ENCODE data around the gene TSPAN6. TPM values are rescaled to one million over a fixed set of nuclear protein-coding genes. Genes with fewer than 3 reads are reported as not detected.

The TSPAN6 gene
- total and polyA plus RNA-seq, 2 of the 13 experiments (the other 11 are each of a cell fraction or from before 2014, with no cell fraction given) = 78.9 to 133 TPM

GRCh38 chrX:100649550-100650356 is 13.1 kb upstream of the TSPAN6 start (continued):
- TF ChIP-seq AKNA (CRISPR knock-in tag; IDR thresholded peaks at IDR 0.05; ENCODE audit: borderline replicate concordance) (no peak), ZGPAT (CRISPR knock-in tag; IDR thresholded peaks at IDR 0.05) (no peak), POLR2AphosphoS2 (IDR thresholded peaks at IDR 0.05; ENCODE audit: low read depth, low read length) (no peak), ZNF775 (CRISPR knock-in tag; IDR thresholded peaks at IDR 0.05; ENCODE audit: borderline replicate concordance) (no peak), PHF5A (CRISPR knock-in tag; IDR thresholded peaks at IDR 0.05; ENCODE audit: low read depth, unreplicated experiment) (no peak), SRSF1 (optimal IDR thresholded peaks at IDR 0.05; ENCODE audit: low read depth, low read length) (no peak), RXRA (CRISPR knock-in tag; IDR thresholded peaks at IDR 0.05) (0 out of 2 replicates have a peak, but pooled peaks have one; percentile 35), MLX (CRISPR knock-in tag; IDR thresholded peaks at IDR 0.05) (no peak), CEBPB (IDR thresholded peaks at IDR 0.05; ENCODE audit: borderline replicate concordance, low read depth, low read length) (peak; percentile 62; the same call in 1 of the 2 replicates), NCOA1 (CRISPR knock-in tag; IDR thresholded peaks at IDR 0.05) (no peak), ZFX (CRISPR knock-in tag; IDR thresholded peaks at IDR 0.05; ENCODE audit: low read depth) (peak; percentile 47; the same call in 1 of the 2 replicates), HCFC1 (IDR thresholded peaks at IDR 0.05; ENCODE audit: low read depth, low read length) (no peak), PRMT3 (CRISPR knock-in tag; IDR thresholded peaks at IDR 0.05; ENCODE audit: borderline replicate concordance, low read depth) (no peak), KDM6A (CRISPR knock-in tag; IDR thresholded peaks at IDR 0.05; ENCODE audit: low read depth) (peak; percentile 75), HDAC1 (CRISPR knock-in tag; IDR thresholded peaks at IDR 0.05) (peak; percentile 62), ZNF510 (CRISPR knock-in tag; IDR thresholded peaks at IDR 0.05; ENCODE audit: low read depth) (no peak), SP5 (CRISPR knock-in tag; IDR thresholded peaks at IDR 0.05; ENCODE audit: borderline replicate concordance, low read depth) (peak; percentile 94), ZSCAN12 (CRISPR knock-in tag; IDR thresholded peaks at IDR 0.05) (no peak), ATF2 (CRISPR knock-in tag; IDR thresholded peaks at IDR 0.05) (no peak; the same call in 1 of the 2 replicates), ZIK1 (CRISPR knock-in tag; IDR thresholded peaks at IDR 0.05; ENCODE audit: borderline replicate concordance, low read depth) (no peak), SP2 (CRISPR knock-in tag; IDR thresholded peaks at IDR 0.05) (no peak), SALL1 (CRISPR knock-in tag; IDR thresholded peaks at IDR 0.05) (peak; percentile 73)

All from HepG2 (cell line).